Placental epithelial cell (primary cell): ENCODE measurements around the gene ATRAID. TPM values are rescaled to one million over a fixed set of nuclear protein-coding genes. Genes with fewer than 3 reads are reported as not detected.

ENCODE experiments used
- total RNA-seq: library from RNA; depleted of rRNA; stranded (reverse); fragments of >200 nt; gene quantifications from 2 replicates; pipeline ENCODE4 v1.2.3, GENCODE V29; 2012

ATRAID gene
- 197 and 201 TPM in 2 replicates for total RNA-seq

GRCh38 chr2:27211943-27212625, at the start of gene ATRAID, which contains the start of gene SLC5A6:
Gene ATRAID, plus strand, starts transcription at chr2:27212041. Its CDS starts 328 bp downstream, at chr2:27212369.
Gene SLC5A6, minus strand, starts transcription at chr2:27212268. Its CDS starts 4,618 bp downstream, at chr2:27207650.

GRCh38 chr2:27217173-27218121, 5.6 kb downstream of the ATRAID start, which contains the start of gene CAD:
Gene CAD, plus strand, starts transcription at chr2:27217369. Its CDS starts 183 bp downstream, at chr2:27217552.

GRCh38 chr2:27262379-27263286, 50.8 kb downstream of the ATRAID start, which contains the start of gene SLC30A3:
Gene SLC30A3, minus strand, starts transcription at chr2:27263047. Its CDS starts 141 bp downstream, at chr2:27262906.

Other genes with a start within 250 kb of the ATRAID start
- gene MAPRE3, start 241.4 kb upstream of the ATRAID start, total RNA-seq: 1.3 and 2.0 TPM in 2 replicates
- gene TMEM214, start 179.1 kb upstream of the ATRAID start, total RNA-seq: 68.0 and 78.1 TPM in 2 replicates
- gene AGBL5, start 160.4 kb upstream of the ATRAID start, total RNA-seq: 39.6 and 41.2 TPM in 2 replicates
- 217 and 424 TPM in 2 replicates for gene OST4, start 140.4 kb upstream of the ATRAID start, total RNA-seq
- 5.2 and 24.7 TPM in 2 replicates for gene EMILIN1, start 133.4 kb upstream of the ATRAID start, total RNA-seq
- under 0.01 TPM in 1 of 2 replicates, not detected in the other for gene KHK, start 125.3 kb upstream of the ATRAID start, total RNA-seq
- gene CGREF1, start 92.9 kb upstream of the ATRAID start, total RNA-seq: under 0.01 and 0.33 TPM in 2 replicates
- not detected in 2 replicates for gene ABHD1, start 88.2 kb upstream of the ATRAID start, total RNA-seq
- 44.4 and 75.3 TPM in 2 replicates for gene PREB, start 77.4 kb upstream of the ATRAID start, total RNA-seq
- not detected in 2 replicates for gene PRR30, start 72.6 kb upstream of the ATRAID start, total RNA-seq
- gene TCF23, start 63.0 kb upstream of the ATRAID start, total RNA-seq: not detected in 2 replicates
- gene SLC5A6, start 227 bp downstream of the ATRAID start, total RNA-seq: 174 and 243 TPM in 2 replicates
- 46.3 and 52.6 TPM in 2 replicates for gene CAD, start 5.3 kb downstream of the ATRAID start, total RNA-seq
- 0.11 TPM in 1 of 2 replicates, not detected in the other for gene SLC30A3, start 51.0 kb downstream of the ATRAID start, total RNA-seq
- not detected in 2 replicates for gene DNAJC5G, start 63.4 kb downstream of the ATRAID start, total RNA-seq
- not detected in 2 replicates for gene TRIM54, start 70.4 kb downstream of the ATRAID start, total RNA-seq
- gene UCN, start 96.4 kb downstream of the ATRAID start, total RNA-seq: 0.22 and 2.0 TPM in 2 replicates
- 56.1 TPM in 2 replicates for gene MPV17, start 111.1 kb downstream of the ATRAID start, total RNA-seq
- gene GTF3C2, start 144.7 kb downstream of the ATRAID start, total RNA-seq: 43.6 and 52.2 TPM in 2 replicates
- gene EIF2B4, start 158.3 kb downstream of the ATRAID start, total RNA-seq: 30.6 and 34.1 TPM in 2 replicates
- gene SNX17, start 158.6 kb downstream of the ATRAID start, total RNA-seq: 148 and 178 TPM in 2 replicates
- 10.5 and 11.4 TPM in 2 replicates for gene ZNF513, start 168.7 kb downstream of the ATRAID start, total RNA-seq
- gene PPM1G, start 197.6 kb downstream of the ATRAID start, total RNA-seq: 47.9 and 50.6 TPM in 2 replicates
- 171 and 233 TPM in 2 replicates for gene NRBP1, start 216.6 kb downstream of the ATRAID start, total RNA-seq
- 8.2 and 22.0 TPM in 2 replicates for gene KRTCAP3, start 230.3 kb downstream of the ATRAID start, total RNA-seq